OCI-LY7 (cell line): ENCODE measurements around the gene TRMT11. TPM values are rescaled to one million over a fixed set of nuclear protein-coding genes. Genes with fewer than 3 reads are reported as not detected.

Source experiments
- BruUV-seq: library from RNA; stranded (reverse); fragments of 400-500 nt; replicated peaks from 2 replicates; lab custom pipeline; 2021; lab: Mats Ljungman, UMichigan
- CTCF ChIA-PET: fragments of 300-600 bp; sonication (Branson Sonifier 250); formaldehyde crosslinking; loops from one replicate; lab custom pipeline; 2022; ENCODE audit warnings: antibody characterized with exemption; ENCODE audit not compliant: unreplicated experiment; lab: Charles Lee
- POLR2A ChIA-PET: fragments of 300-600 bp; sonication (Branson Sonifier 250); formaldehyde crosslinking; loops from one replicate; lab custom pipeline; 2022; ENCODE audit warnings: antibody characterized with exemption; lab: Charles Lee
- DNase-seq: peaks from one replicate; pipeline ENCODE4 v3.0.0-alpha.2; 2015; ENCODE audit warnings: low spot score
- H2AFZ ChIP-seq: fragments of 200-600 bp; sonication (generic), shearing (Covaris generic); 2 replicates; pipeline ENCODE4 v1.6.1; 2014; ENCODE audit warnings: mild to moderate bottlenecking, antibody characterized with exemption, low read length, moderate library complexity
- H3K27ac ChIP-seq: fragments of 200-600 bp; sonication (generic); 2 replicates; pipeline ENCODE4 v1.5.1; 2014; ENCODE audit warnings: mixed run types, low read depth, mild to moderate bottlenecking, moderate library complexity, low read length, inconsistent platforms; ENCODE audit not compliant: poor library complexity, severe bottlenecking
- H3K36me3 ChIP-seq: fragments of 200-600 bp; sonication (generic); 2 replicates; pipeline ENCODE4 v1.6.1; 2014; ENCODE audit warnings: mild to moderate bottlenecking, antibody characterized with exemption, low read length, moderate library complexity, mixed read lengths; ENCODE audit not compliant: insufficient read depth
- H3K4me1 ChIP-seq: fragments of 200-600 bp; sonication (generic); 2 replicates; pipeline ENCODE4 v1.5.1; 2014; ENCODE audit warnings: mild to moderate bottlenecking, low read length; ENCODE audit not compliant: insufficient read depth, poor library complexity, severe bottlenecking
- H3K4me2 ChIP-seq: fragments of 200-600 bp; sonication (generic); 2 replicates; pipeline ENCODE4 v1.6.1; 2014; ENCODE audit warnings: mild to moderate bottlenecking, low read length
- H3K4me3 ChIP-seq: fragments of 200-600 bp; sonication (generic); 2 replicates; pipeline ENCODE4 v1.5.1; 2014; ENCODE audit warnings: mild to moderate bottlenecking, low read depth, low read length; ENCODE audit not compliant: poor library complexity, severe bottlenecking
- H3K79me2 ChIP-seq: fragments of 200-600 bp; sonication (generic); 2 replicates; pipeline ENCODE4 v1.6.1; 2016; ENCODE audit warnings: low read depth, mild to moderate bottlenecking, low read length, moderate library complexity, mixed read lengths; ENCODE audit not compliant: insufficient read depth
- H3K9me2 ChIP-seq: fragments of 200-600 bp; sonication (generic); 2 replicates; pipeline ENCODE4 v1.6.1; 2016; ENCODE audit warnings: mild to moderate bottlenecking, low read length, mixed read lengths; ENCODE audit not compliant: insufficient read depth
- H3K9me3 ChIP-seq: fragments of 200-600 bp; sonication (generic); 2 replicates; pipeline ENCODE4 v1.6.1; 2014; ENCODE audit warnings: mild to moderate bottlenecking, mixed run types, low read length, mixed read lengths
- H4K20me1 ChIP-seq: fragments of 200-600 bp; sonication (generic); 2 replicates; pipeline ENCODE4 v1.6.1; 2014; ENCODE audit warnings: mild to moderate bottlenecking, antibody characterized with exemption, low read length, moderate library complexity, mixed read lengths; ENCODE audit not compliant: insufficient read depth
- CTCF ChIP-seq: fragments of 200-600 bp; sonication (generic); conservative IDR thresholded peaks from 2 replicates; pipeline ENCODE4 v1.5.1; 2014; ENCODE audit warnings: mild to moderate bottlenecking, antibody characterized with exemption, low read length, moderate library complexity, mixed read lengths
- EZH2phosphoT487 ChIP-seq: fragments of 200-600 bp; sonication (generic); IDR thresholded peaks from 2 replicates; pipeline ENCODE4 v1.6.1; 2018; ENCODE audit warnings: low read depth, borderline replicate concordance, mild to moderate bottlenecking, mixed run types, antibody characterized with exemption, low read length, moderate library complexity, mixed read lengths
- intact Hi-C: fragments of 100-400 bp; cut with micrococcal nuclease; formaldehyde crosslinking; loops from one replicate; pipeline ENCODE4 v1.10.0; 2022; ENCODE audit not compliant: unreplicated experiment
- total RNA-seq, 2 experiments: library from RNA; depleted of rRNA in 1 of 2; stranded (reverse); fragments of >200 nt in 1 of 2; shearing (Covaris generic) in 1 of 2; gene quantifications; 2 replicates each; pipeline ENCODE4 v1.2.3, GENCODE V29; 2014 to 2022

Gene TRMT11
- total RNA-seq, 2 experiments from 2014 or later = 32.9 to 46.8 TPM

GRCh38 chr6:126052485-126052884 lies 66.1 kb downstream of the TRMT11 start:
- POLR2A ChIA-PET = interaction anchor here (0.6 to 1.2 kb wide), 4 partner anchors 12 to 56 kb away, joined by 3 to 4 read pairs (median 3); no protein-coding TSS in a partner anchor

GRCh38 chr6:126054258-126054702 lies 67.9 kb downstream of the TRMT11 start:
- H3K9me2 ChIP-seq = no peaks in the 10 kb centered on the region
- H4K20me1 ChIP-seq = no peaks in the 10 kb centered on the region
- no peak overlapping the region for H3K27ac ChIP-seq
- no peak overlapping the region for H3K4me2 ChIP-seq
- intact Hi-C loops = no loop called here
- no peaks in the 10 kb centered on the region for H3K79me2 ChIP-seq
- ChIA-PET POLR2A (interaction anchor here (0.6 kb wide), 2 partner anchors 153 to 1132 kb away, joined by 3 to 4 read pairs; no protein-coding TSS in a partner anchor), CTCF (no interaction called here)
- H2AFZ ChIP-seq = no peak overlapping the region
- no peaks in the 10 kb centered on the region for H3K36me3 ChIP-seq
- TF ChIP-seq EZH2phosphoT487 (no peak), CTCF (no peak)
- no TSS peak for BruUV-seq
- H3K4me3 ChIP-seq = no peak overlapping the region
- H3K4me1 ChIP-seq = no peaks in the 10 kb centered on the region
- DNase-seq = no peak
- no peaks in the 10 kb centered on the region for H3K9me3 ChIP-seq

More at GRCh38 chr6:126052485-126052884, 66.1 kb downstream of the TRMT11 start:
- no peaks in the 10 kb centered on the region for H3K9me2 ChIP-seq
- intact Hi-C loops = no loop called here
- H3K36me3 ChIP-seq = peaks cover 13% of the 10 kb centered on the region
- no peak overlapping the region for H3K27ac ChIP-seq
- H3K9me3 ChIP-seq = no peaks in the 10 kb centered on the region
- DNase-seq = no peak
- no peak overlapping the region for H3K4me3 ChIP-seq
- no peaks in the 10 kb centered on the region for H3K4me1 ChIP-seq
- H3K4me2 ChIP-seq = no peak overlapping the region
- no peak overlapping the region for H2AFZ ChIP-seq
- CTCF ChIA-PET = no interaction called here
- H4K20me1 ChIP-seq = no peaks in the 10 kb centered on the region
- no peaks in the 10 kb centered on the region for H3K79me2 ChIP-seq
- no TSS peak for BruUV-seq
- no peak for TF ChIP-seq EZH2phosphoT487
- no peak for TF ChIP-seq CTCF

- Histone ChIP-seq H2AFZ (no peak overlapping the region), H4K20me1 (no peaks in the 10 kb centered on the region), H3K79me2 (no peaks in the 10 kb centered on the region), H3K4me2 (no peak overlapping the region), H3K4me1 (no peaks in the 10 kb centered on the region), H3K9me2 (no peaks in the 10 kb centered on the region), H3K27ac (no peak overlapping the region), H3K9me3 (no peaks in the 10 kb centered on the region), H3K36me3 (no peaks in the 10 kb centered on the region), H3K4me3 (no peak overlapping the region)
- intact Hi-C loops = no loop called here
- DNase-seq = no peak
- TF ChIP-seq CTCF (no peak), EZH2phosphoT487 (no peak)
- POLR2A ChIA-PET = interaction anchor here (0.6 kb wide), 1 partner anchor 1131 kb away, joined by 3 read pairs; no protein-coding TSS in a partner anchor
- BruUV-seq = no TSS peak
- CTCF ChIA-PET = no interaction called here
These were observed 68.5 kb downstream of the TRMT11 start for GRCh38 chr6:126054802-126055201.
